CD4-positive, alpha-beta T cell treated with Interleukin-4 for 4 hours (primary cell): ENCODE measurements around the gene RNF5.
"Not testable (repeated sequence)": the region's sequence is repeated elsewhere in the genome, so short reads cannot be mapped to it uniquely, and the experiment has no call there.

Source experiments
- DNase-seq: peaks from one replicate; pipeline ENCODE4 v3.0.0-alpha.2; 2020

RNF5 gene, protein sequence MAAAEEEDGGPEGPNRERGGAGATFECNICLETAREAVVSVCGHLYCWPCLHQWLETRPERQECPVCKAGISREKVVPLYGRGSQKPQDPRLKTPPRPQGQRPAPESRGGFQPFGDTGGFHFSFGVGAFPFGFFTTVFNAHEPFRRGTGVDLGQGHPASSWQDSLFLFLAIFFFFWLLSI

DNA sequence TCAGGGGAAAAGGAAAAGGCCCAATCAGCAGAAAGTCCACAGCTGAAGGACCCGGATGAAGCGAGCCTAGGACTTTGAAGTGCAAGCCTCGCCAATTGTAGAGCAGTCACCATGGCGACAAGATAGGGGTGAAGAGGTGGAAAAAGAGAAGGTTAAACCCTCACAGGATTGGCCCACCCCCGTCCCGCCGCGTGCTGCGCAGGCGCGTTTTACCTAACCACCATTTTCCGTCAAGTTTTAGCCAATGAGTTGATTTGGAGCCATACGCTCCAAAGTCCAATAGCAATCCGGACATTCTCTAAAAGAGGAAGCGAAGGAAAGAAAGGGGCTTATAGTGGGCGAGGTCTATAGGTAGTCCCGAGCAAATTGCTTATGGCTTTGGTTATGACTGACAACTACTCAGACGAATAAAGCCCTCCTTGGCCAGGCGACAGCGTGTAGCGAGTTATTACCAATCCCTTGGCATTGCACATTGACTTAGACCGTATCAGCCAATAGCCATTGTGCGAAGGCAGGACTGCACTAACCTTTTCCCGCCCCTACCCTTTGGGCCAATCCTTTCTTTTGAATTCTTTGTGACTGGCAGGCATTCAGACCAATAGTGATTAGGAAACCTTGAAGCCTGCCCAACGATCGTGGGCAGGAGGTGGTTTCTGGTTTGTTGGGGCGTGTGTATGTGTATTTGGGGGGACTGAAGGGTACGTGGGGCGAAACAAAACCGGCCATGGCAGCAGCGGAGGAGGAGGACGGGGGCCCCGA, at the start of gene RNF5:
Gene RNF5 (plus strand): TSS at position 618 of the 759 bp plus-strand sequence. CDS start 107 bp downstream, at position 725.
- peak; percentile 100 for DNase-seq

DNA sequence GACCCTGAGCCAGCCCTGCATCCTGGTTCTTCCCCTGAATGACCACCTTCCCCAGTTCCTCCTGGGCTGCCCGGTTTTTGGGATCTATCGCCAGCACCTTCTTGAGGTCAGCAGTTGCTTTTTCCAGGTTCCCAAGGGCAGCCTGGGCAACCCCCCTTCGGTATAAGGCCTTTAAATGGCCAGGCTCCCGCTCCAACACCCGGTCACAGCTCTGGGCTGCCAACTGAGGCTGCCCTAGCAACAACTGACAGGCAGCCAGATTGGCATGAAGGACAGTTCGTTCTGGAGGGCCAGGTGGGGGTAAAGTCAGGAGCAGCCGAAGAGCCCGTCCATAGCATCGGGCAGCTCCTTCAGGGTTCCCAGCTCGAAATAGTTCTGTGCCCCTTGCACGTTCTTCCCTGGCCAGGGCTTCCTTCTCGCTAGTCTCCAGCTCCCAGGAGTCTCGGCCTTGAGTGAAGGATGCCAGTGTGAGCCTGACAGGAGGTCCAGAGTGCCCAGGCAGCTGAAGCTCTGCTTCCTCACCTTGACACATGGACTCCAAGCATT, 49.4 kb upstream of the RNF5 start:
- DNase-seq = no peak

DNA sequence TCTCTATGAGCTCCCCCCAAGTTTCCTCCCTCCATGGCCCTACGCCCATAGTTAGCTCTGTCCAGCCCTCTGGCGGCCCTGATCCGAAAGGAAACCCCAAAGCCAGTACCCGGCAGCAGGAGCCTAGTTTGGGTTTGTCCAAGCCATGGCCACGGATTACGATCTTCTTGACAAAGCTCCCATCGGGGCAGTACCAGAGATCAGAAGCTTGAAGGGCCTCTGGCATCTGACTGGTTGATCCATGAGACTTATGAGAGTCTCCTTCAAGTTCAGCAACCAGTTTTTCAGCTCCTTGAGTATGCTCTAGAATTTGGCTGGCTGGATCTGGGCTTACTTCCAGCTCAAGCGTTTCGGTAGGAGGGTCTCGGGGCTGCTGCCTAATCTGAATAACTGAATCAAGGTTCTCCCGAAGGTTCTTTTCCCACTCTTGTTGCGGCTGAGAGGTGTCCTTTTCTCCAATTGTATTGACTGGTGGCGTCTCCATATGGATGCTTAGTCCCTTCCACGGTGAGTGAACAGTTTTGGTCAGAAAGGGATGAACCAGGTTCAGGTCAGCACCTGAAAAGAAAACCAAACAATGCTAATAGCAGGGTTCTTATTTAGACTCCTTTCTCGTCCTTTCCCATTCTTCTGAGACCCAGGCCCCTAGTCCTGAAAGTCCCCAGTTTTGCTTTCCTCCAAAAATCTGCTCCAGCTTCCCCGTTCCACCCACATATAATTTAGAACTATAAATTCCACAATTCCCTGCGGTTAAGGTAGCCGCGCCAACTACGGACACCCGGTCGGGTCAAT, 48.7 kb upstream of the RNF5 start:
- no peak for DNase-seq

DNA sequence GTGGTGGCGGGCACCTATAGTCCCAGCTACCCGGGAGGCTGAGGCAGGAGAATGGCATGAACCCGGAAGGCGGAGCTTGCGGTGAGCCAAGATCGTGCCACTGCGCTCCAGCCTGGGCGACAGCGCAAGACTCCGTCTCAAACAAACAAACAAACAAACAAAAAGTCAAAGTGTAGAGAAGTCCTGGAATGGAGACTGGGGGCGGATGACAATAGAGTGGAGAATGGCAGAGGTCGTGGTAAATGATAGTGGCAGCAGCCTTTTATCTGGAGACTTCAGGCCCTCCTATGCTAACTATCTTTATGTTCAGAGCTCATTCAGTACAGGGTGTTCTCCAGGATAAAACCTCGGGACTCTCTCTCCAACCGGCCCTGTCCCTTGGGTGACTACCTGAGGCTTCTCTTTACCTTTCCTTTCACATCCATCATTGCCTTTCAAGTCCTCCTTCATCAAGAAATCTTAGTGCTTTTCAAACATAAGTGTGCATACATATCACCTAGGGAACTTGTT, 46.7 kb upstream of the RNF5 start:
- DNase-seq = no peak

DNA sequence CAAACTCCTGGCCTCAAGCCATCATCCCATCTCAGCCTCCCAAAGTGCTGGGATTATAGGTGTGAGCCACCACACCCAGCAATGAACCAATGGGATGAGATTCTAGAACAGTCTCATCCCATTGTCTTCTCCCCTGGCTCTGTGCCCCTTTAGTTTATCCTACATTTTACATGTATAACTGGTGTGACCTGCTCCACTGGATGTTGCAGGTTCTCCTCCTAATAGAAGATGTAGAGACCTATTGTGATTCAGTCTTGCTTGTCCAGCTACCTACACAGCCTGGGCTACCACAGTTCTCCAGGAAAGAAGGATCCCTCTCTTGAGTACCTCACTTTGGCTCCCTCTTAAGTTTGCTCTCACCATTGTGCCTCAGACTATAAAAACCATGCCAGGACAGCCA, 46.1 kb upstream of the RNF5 start:
- no peak for DNase-seq

DNA sequence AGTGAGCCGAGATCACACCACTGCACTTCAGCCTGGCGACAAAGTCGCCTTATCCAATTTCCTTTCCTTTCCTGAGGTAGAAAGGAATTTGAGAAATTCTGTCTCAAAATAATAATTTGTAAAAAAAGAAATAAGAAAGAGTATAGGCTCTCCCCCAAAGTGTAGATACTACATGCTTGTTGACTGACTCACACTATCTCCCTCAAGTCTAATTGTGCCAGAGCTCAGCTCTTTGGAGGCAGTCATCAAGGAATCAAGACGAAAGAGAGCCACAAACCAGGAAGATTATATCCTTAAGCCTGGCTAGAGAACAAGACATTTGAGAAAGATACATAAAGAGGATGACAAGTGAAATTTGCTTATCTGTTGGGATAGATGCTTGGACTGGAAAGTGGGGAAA, 44.4 kb upstream of the RNF5 start:
- no peak for DNase-seq

DNA sequence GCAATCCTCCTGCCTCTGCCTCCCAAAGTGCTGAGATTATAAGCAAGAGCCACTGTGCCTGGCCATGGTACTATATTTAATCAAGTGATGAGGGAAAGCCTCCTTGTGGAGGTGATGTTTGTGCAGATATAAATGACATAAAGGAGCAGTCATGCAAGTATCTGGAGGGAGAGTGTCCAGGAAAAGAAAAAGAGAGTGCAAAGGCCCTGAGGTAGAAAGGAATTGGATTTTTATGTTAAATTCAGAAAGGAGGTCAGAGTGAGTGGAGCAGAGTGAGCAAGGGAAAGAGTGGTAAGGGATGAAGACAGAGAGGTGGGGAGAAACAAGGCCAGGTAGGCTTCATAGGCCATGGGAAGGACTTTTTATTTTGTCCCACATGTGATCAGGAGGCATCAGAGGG, 40.8 kb upstream of the RNF5 start:
- no peak for DNase-seq

DNA sequence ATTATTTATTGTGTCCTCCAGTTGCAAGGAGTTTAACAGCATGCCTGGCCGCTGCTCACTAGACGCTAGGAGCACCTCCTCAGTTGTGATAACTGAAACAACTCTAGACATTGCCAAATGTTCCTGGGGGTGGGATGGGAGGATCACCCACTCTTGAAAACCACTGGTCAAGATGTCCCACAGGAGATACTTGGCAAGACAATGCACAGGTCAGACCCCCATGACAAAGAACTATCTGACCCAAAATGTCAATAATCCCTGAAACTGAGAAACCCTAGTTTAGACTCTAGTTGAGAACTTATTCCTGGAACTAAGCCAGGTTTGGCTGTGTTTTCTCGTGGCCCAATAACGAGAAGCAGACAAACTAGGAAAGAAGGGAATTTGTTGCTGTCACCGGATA, 38.6 kb upstream of the RNF5 start:
- no peak for DNase-seq

DNA sequence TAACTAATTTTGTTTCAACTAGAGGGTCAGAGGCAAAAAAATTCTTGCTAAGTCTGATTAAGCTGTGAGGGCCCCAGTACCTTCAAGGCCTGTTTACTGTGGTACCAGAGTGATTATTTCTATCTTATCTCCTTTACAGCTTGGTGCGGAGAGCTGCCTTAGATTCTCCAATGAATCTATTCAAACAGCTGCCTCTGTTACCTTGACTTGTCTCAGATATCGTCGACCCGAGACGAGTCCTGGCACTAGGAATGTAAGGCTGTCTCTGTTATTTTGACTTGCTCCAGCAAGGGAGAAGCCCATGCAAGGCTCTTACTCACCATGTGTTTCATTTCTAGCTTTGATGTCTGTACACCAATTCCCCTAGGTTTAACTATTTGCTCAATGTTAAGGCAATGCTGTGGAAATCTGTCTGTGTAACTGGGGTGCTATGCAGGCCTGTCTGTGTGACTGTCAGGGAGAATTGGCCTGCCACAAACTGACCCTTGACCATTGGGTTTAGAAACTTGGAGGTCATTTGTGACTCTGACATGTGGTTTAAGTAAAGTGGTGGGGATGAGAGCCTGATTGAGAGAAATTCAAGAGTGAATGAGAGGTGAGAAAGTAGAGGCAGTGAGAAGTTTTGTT, 37.7 kb upstream of the RNF5 start:
- DNase-seq = no peak

DNA sequence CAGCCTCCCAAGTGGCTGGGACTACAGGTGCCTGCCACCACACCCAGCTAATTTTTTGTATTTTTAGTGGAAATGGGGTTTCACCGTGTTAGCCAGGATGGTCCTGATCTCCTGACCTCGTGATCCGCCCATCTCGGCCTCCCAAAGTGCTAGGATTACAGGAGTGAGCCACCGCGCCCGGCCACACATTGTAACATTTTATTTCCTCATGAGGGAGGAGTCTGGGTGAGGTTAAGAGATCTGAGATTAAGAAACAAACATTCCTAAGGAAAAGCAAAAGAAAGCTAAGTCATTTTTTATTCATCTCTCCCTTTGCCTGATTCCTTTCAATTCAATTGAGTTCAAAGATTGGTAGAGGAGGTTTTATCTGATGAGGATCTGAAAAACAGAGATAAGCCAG, 34.0 kb upstream of the RNF5 start:
- DNase-seq = not testable (repeated sequence)

DNA sequence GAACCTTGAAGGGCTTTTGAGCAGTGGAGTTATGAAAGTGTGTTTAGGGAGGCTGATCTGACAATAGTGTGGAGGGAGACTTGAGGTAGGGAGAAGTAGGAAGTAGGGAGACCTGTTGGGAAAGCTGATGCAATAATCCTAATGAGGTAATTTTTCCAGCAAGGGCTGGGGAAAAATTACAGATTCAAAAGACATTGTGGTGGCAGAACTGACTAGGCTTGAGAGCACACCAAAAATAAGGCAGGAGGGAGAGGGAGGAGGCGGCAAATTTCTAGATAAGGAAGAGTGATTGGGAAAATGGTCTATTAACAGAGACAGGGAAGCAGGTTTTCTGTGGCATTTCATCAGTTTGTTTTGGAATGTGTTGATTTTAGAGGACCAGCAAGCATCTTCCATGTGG, 31.9 kb upstream of the RNF5 start:
- DNase-seq = no peak

DNA sequence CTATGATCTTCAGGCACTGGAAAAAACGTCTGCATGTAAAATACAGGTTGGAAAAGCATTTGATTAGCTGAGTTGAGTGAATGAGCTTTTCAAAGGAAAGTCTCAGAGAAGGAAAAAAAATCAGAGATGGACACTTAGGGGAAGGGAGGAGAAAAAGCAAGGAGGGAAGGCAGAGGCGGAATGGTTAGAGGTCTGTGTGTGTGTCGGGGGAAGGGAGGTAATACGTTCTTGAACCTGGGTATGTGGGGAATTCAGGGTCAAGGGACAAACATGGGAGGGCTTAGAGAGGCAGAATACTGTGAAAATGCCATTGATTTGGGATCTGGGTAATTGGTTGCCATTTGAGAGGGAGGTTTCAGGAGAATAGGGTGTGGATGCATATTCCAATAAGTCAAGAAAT, 31.5 kb upstream of the RNF5 start:
- no peak for DNase-seq

DNA sequence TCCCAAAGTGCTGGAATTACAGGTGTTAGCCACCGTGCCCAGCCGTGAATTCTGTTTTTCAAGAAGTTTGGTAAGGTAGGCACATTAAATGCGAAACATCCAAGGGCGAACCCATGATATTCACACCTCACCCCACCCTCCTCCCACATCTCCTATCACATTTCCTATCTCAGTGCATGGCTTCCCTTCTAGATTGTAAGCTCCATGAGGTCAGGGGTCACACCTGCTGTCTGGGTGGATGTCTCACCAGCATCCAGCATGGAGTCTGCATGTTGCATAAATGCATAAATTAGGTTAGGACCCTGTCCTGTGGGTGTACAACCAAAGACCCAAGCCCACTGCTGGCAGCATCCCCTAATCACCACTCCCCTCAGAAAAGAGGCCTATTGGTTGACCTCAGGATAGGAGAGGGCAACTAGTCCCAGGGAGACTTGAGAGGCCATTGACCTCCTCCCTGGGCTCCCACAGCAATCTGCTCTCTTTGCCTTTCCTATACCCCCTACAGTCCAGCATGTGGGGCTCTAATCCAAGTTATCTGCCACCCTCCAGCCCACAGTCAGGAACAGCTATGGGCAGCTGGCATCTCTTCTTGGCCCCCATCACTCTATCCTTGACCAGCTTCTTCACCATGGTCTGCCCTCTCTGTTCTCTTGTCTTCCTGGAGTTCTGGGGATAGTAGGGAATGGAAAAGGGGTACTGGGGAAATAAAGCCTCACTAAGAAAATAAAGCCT, 30.6 kb upstream of the RNF5 start:
- no peak for DNase-seq

DNA sequence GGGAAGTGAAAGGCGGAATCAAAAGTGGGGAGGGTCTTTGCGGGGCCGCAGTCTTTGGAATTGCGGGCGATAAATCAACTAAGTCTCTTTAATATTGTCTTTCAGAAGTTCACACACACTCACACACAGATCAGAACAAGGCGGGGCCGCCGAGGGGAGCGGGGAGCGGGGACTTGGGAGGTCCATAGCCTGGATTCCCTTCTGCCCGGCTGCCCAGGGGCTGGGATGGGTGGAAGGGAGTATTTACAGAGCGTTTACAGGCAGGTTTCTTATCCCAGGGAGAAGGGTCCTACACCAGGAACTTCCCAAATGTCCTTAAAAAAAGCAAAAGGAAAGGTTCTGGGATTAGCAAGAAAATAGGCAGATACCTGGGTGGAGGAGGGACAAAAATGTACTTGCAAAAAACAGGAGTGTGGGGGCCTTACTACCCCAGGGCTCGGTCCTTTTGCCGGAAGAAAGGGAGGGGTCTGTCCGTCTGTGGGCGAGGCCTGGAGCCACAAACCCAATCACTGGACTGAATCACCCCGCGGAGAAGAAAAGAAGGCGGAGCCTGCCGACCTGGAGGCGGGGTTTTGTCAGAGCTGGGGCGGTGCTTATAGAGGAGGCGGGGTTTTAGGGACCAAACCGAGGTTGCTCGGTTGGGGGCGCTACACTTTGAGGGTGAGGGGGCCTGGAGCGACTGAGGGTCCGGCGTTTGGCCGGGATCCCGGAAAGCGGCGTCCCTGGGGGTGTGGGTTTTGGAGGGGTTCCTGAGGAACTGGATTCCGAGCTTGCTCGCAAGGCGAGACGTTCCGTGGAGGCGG, 29.7 kb upstream of the RNF5 start:
- DNase-seq = peak; percentile 51

DNA sequence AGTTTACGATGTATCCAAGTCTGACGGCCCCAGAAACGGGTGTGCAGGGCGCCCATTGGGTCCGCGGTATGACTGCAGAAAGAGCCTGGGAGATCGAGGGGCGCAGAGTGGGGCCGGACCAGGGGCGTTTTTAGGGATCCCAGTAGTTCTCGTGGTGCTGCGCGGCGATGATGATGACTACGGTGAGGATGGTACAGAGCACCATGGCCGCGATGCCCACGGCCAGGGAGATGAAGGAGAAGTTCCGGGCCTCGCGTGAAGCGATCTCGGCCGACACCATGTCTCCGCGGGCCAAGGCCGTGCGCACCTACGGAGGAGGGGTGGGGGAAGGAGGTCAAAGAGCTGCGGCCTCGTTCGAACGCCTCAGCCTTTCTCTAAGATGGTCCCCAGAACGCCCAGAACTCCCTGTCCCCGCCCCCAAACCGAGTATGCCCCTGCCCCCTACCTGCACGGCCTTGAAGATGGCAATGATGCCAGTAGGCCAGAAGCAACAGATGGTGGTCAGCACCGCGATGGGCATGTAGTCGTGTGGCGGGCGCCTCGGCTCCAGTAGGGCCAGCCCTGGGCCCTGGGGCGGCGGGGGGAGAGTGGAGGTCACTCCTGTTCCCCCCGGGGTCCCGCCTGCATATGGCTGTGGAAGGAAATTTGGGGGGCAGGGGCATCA, 29.0 kb upstream of the RNF5 start:
- peak; percentile 7 for DNase-seq

DNA sequence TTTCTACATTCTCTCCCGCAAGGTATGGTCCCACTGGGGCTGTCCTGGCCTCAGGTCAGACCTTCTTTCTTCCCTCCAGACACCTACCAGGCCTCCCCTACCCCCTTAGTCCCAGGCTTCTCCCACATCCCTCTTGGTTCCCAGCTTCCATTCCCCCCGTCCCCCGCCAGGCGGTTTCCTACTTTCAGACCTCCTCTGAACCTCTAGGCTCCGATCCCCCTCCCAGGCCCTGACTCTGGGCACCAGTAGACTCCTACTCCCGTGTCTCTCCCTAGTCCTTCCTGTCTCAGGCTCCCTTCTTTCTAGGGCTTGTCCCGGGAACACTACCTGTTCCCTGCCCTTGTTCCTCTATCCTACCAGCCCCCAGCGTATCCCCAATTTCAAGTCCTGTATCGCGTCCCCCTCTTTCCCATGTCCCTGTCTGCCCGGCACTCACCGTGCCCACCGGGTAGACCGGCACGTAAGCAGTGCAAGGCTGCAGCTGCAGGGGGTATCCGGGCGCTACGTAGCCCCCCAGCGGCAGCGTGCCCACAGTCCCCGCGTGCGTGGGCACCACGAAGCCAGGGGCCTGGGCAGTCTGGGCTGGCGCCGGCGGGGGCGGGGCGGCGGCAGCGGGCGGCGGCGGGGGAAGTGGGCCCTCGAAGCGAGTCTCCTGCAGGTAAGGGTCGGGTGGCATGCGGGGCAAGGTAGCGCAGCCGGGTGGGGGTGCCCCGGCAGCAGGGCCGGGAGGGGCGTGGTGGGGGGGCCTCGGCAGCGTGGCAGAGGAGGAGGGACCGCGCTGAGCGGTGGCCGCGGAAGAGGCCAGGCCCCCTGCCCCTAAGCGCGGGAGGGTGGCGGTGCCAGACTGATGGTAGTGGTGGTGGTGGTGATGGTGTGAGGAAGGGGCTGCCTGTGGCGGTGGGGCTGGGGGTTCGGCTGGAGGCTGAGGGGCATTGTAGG, 28.0 kb upstream of the RNF5 start:
- no peak for DNase-seq

DNA sequence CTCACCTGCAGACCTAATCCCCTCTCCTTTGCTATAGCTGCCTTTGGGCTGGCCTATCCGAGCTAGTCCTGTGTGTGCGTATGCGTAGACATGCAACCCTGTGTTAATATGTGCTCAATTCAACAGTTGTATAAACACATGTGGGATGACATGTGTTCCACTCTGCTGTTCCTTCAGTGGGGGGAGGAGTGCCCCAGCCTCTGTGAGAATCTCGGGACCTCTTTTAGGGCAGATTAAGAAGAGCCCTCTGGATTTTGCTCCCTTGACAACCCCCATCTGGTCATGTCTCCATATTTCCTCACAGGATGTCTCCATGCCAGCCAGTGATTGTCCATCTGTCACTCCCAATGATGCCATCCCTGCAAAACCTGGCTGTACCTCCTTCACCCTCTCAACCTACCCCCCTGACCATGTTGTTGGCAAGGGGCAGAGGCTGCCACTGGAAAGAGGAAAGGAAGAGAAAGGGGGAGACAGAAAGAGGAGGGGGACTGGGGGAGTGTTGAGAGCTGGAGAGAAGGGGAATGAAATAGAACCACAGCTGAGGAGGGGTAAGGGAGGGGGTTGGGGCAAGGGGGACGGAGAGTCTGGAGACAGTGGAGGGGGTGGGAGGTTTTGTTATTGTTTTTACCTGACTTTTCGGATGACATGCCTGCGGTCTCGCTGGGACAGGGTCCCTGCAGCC, 26.9 kb upstream of the RNF5 start:
- DNase-seq = no peak

DNA sequence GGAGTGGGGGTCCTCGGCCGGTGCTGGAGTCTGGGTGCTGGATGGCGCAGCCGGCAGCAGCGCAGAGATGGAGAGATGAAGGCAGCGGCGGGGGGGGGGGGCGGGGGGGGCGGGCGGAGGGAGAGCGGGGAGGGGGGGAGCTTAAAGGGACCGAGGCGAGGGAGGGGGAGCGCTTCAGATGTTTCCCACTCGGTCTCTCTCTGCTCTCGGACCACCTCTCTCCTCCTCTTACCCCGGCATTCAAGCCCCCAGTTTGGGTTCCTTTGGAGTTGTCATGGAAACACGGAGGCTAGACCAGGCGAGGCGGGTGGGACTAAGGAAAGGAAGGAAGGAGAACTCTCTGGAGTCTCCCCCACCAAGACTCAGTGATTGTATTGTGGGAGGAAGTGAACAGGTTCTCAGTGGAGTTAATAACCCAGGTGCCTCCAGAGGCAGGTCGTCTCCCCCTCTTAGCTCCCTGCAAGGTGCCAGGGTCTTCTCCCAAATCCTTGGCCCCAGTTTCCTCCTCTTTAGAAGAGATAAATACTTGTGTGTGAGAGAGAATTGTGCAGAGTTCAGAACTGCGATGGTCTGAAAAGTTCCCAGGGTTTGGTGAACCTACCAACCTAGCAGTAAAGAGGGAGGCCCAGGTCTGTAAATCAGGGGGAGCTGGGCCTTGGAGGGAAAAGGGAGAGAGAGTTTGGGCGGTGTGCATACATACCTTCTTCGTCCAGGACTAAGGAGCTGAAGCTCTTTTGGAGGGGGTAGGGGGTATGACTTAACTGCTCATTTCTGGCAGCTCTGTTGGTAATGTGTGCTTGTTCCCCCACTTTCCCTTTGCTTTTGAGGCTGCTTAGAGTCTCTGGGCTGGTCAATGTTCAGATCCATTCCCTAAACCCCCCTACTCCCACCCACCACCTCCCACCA, 26.1 kb upstream of the RNF5 start, which contains the start of gene PRRT1:
Gene PRRT1 (minus strand): TSS at position 77 of the 906 bp plus-strand sequence. CDS start 112 bp downstream, outside the sequence.
- no peak for DNase-seq
